ENCODE data around the gene PFDN2.

The PFDN2 gene

DNA sequence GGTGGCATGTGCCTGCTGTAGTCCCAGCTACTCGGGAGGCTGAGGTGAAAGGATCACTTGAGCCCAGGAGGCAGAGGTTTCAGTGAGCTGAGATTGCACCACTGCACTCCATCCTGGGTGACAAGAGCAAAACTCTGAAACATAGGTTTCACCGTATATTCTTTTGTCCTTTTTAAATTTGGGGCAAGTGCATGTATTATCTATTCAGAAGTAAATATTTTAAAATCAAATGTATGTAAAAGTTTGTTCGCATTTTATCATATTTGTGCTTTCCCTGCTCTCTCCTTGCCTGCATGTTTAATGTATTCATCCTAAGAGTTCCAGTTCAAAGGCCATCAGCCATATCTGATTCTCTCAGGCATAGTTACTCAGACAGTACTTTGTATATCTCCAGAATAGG lies 28.0 kb upstream of the PFDN2 start:
- TF ChIP-seq, protein P1, sequence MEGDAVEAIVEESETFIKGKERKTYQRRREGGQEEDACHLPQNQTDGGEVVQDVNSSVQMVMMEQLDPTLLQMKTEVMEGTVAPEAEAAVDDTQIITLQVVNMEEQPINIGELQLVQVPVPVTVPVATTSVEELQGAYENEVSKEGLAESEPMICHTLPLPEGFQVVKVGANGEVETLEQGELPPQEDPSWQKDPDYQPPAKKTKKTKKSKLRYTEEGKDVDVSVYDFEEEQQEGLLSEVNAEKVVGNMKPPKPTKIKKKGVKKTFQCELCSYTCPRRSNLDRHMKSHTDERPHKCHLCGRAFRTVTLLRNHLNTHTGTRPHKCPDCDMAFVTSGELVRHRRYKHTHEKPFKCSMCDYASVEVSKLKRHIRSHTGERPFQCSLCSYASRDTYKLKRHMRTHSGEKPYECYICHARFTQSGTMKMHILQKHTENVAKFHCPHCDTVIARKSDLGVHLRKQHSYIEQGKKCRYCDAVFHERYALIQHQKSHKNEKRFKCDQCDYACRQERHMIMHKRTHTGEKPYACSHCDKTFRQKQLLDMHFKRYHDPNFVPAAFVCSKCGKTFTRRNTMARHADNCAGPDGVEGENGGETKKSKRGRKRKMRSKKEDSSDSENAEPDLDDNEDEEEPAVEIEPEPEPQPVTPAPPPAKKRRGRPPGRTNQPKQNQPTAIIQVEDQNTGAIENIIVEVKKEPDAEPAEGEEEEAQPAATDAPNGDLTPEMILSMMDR (IDR thresholded peaks at IDR 0.05; ENCODE audit: insufficient read depth, low read length, poor library complexity, severe bottlenecking) = no peak
- H3K36me3 ChIP-seq (ENCODE audit: control insufficient read depth, insufficient read depth, low read length) = no peaks in the 10 kb centered on the region
- no peaks in the 10 kb centered on the region for H3K27me3 ChIP-seq (replicated peaks; ENCODE audit: control insufficient read depth, insufficient read depth, low read length)
- H3K4me3 ChIP-seq (replicated peaks; ENCODE audit: low read depth, low read length) = no peak overlapping the region
- DNase-seq (ENCODE audit: extremely low read depth, insufficient read length) = no peak

- TF ChIP-seq, protein P1 (IDR thresholded peaks at IDR 0.05; ENCODE audit: insufficient read depth, low read length, poor library complexity, severe bottlenecking) = no peak
- DNase-seq (ENCODE audit: extremely low read depth, insufficient read length) = no peak
- Histone ChIP-seq H3K27me3 (replicated peaks; ENCODE audit: control insufficient read depth, insufficient read depth, low read length) (no peaks in the 10 kb centered on the region), H3K36me3 (ENCODE audit: control insufficient read depth, insufficient read depth, low read length) (no peaks in the 10 kb centered on the region; the same call in 1 of the 2 replicates), H3K4me3 (replicated peaks; ENCODE audit: low read depth, low read length) (no peak overlapping the region)
Measured at GRCh38 chr1:161140755-161141400, 23.0 kb upstream of the PFDN2 start.

GRCh38 chr1:161139766-161140165 lies 21.9 kb upstream of the PFDN2 start:
- Histone ChIP-seq H3K4me3 (replicated peaks; ENCODE audit: low read depth, low read length) (no peak overlapping the region), H3K36me3 (ENCODE audit: control insufficient read depth, insufficient read depth, low read length) (no peaks in the 10 kb centered on the region; the same call in 1 of the 2 replicates), H3K27me3 (replicated peaks; ENCODE audit: control insufficient read depth, insufficient read depth, low read length) (no peaks in the 10 kb centered on the region)
- no peak for DNase-seq (ENCODE audit: extremely low read depth, insufficient read length)
- TF ChIP-seq, protein P1 (IDR thresholded peaks at IDR 0.05; ENCODE audit: insufficient read depth, low read length, poor library complexity, severe bottlenecking) = peak; percentile 48

DNA sequence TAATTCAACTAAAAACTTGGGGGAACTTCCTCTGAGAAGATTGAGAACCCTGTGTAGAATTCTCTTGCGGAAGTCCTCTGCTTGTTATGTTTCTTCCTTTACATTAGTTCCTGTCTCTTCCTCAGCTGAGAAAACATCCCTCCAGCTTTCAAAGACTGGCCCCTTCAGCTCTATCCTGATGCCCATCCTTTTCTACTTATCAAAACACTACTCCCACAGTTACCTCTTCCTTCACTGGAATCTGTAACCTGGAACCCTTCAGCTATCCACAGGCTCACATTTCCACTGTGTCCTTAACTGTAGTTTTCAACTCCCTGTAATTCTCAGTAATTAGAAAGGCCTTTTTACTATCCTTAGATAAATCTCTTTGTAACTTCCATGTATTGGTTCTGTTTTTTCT lies 20.6 kb upstream of the PFDN2 start:
- Histone ChIP-seq H3K4me3 (replicated peaks; ENCODE audit: low read depth, low read length) (no peak overlapping the region), H3K27me3 (replicated peaks; ENCODE audit: control insufficient read depth, insufficient read depth, low read length) (no peaks in the 10 kb centered on the region), H3K36me3 (ENCODE audit: control insufficient read depth, insufficient read depth, low read length) (no peaks in the 10 kb centered on the region; the same call in 1 of the 2 replicates)
- DNase-seq (ENCODE audit: extremely low read depth, insufficient read length) = no peak
- TF ChIP-seq, protein P1 (IDR thresholded peaks at IDR 0.05; ENCODE audit: insufficient read depth, low read length, poor library complexity, severe bottlenecking) = no peak

DNA sequence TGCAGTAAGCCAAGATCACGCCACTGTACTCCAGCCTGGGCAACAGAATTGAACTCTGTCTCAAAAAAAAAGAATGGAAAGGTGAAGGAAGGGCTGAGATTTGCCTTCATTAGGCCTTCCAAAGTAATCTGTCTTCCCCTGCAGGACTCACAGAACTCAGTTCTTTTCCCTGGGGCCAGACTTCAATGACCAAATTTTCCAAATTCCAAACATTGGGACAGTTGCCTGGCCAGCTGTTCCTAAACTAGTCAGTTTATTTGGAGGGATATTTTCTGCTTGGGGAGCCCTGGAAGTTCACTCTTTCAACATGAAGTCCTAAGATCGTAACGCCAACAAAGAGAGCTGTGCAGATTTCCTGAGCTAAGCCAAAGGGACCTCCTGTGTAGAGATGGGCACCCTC lies 20.0 kb upstream of the PFDN2 start:
- Histone ChIP-seq H3K36me3 (ENCODE audit: control insufficient read depth, insufficient read depth, low read length) (no peaks in the 10 kb centered on the region; the same call in 1 of the 2 replicates), H3K4me3 (replicated peaks; ENCODE audit: low read depth, low read length) (no peak overlapping the region), H3K27me3 (replicated peaks; ENCODE audit: control insufficient read depth, insufficient read depth, low read length) (no peaks in the 10 kb centered on the region)
- TF ChIP-seq, protein P1 (IDR thresholded peaks at IDR 0.05; ENCODE audit: insufficient read depth, low read length, poor library complexity, severe bottlenecking) = no peak
- no peak for DNase-seq (ENCODE audit: extremely low read depth, insufficient read length)
